ENCODE data around the gene SORCS3. TPM values are rescaled to one million over a fixed set of nuclear protein-coding genes. Genes with fewer than 3 reads are reported as not detected.

The SORCS3 gene
- total and polyA plus RNA-seq, 9 of the 15 experiments (the other 6 are each of a cell fraction or from before 2014, with no cell fraction given) = not detected

- no peaks in the 10 kb centered on the region for H3K79me2 ChIP-seq (ENCODE audit: control insufficient read depth, insufficient read depth, low read length)
- H3K4me2 ChIP-seq (ENCODE audit: insufficient read depth, low read length) = no peak overlapping the region
- no peak overlapping the region for H3K4me3 ChIP-seq
- in situ Hi-C loops (cut with MboI) = no loop called here
- no peak overlapping the region for H3K9ac ChIP-seq (ENCODE audit: insufficient read depth in 1 of 2, low read depth in 2 of 2, low read length in 2 of 2)
- no peak for TF ChIP-seq DMBX1 (CRISPR knock-in tag; IDR thresholded peaks at IDR 0.05; ENCODE audit: borderline replicate concordance)
- no peak for TF ChIP-seq HIVEP1 (CRISPR knock-in tag; IDR thresholded peaks at IDR 0.05)
- no peak for TF ChIP-seq POLR2G (IDR thresholded peaks at IDR 0.05; ENCODE audit: low read depth, low read length)
- no peak for TF ChIP-seq ZNF408 (CRISPR knock-in tag; IDR thresholded peaks at IDR 0.05; ENCODE audit: low read depth)
- no peak for TF ChIP-seq MXI1 (IDR thresholded peaks at IDR 0.05; ENCODE audit: low read depth, low read length)
- no peak for TF ChIP-seq ZNF354B (CRISPR knock-in tag; IDR thresholded peaks at IDR 0.05)
- TF ChIP-seq GATAD2A (IDR thresholded peaks at IDR 0.05) = no peak
- no peak for TF ChIP-seq GTF2A2 (tag; IDR thresholded peaks at IDR 0.05)
- no peak for TF ChIP-seq ZNF277 (CRISPR knock-in tag; IDR thresholded peaks at IDR 0.05; ENCODE audit: borderline replicate concordance)
- no peak for TF ChIP-seq SMAD3 (CRISPR knock-in tag; conservative IDR thresholded peaks at IDR 0.05)
- TF ChIP-seq RBM34 (IDR thresholded peaks at IDR 0.05; ENCODE audit: borderline replicate concordance, insufficient read depth, low read length) = no peak
- TF ChIP-seq HEY1 (CRISPR knock-in tag; IDR thresholded peaks at IDR 0.05; ENCODE audit: borderline replicate concordance) = no peak
- no peak for TF ChIP-seq ZBTB1 (CRISPR knock-in tag; IDR thresholded peaks at IDR 0.05; ENCODE audit: borderline replicate concordance, low read depth)
- no peak for TF ChIP-seq DLX4 (CRISPR knock-in tag; IDR thresholded peaks at IDR 0.05)
- no peak for TF ChIP-seq TBP (optimal IDR thresholded peaks at IDR 0.05; ENCODE audit: low read depth, low read length)
- TF ChIP-seq NRF1 (conservative IDR thresholded peaks at IDR 0.05 in 1 of 2, IDR thresholded peaks at IDR 0.05 in 1 of 2) = no peak
- no peak for TF ChIP-seq YY1 (IDR thresholded peaks at IDR 0.05; ENCODE audit: borderline replicate concordance in 1 of 3, control insufficient read depth in 1 of 3, extremely low read depth in 1 of 3, insufficient read depth in 3 of 3, insufficient read length in 1 of 3, insufficient replicate concordance in 2 of 3, low read depth in 1 of 3, low read length in 2 of 3)
- no peak for TF ChIP-seq SETDB1 (IDR thresholded peaks at IDR 0.05; ENCODE audit: low read length)
- TF ChIP-seq ETV6 (IDR thresholded peaks at IDR 0.05; ENCODE audit: borderline replicate concordance in 1 of 2, low read depth in 2 of 2, low read length in 1 of 2) = no peak
- no peak for TF ChIP-seq ETV6 (CRISPR knock-in tag; IDR thresholded peaks at IDR 0.05; ENCODE audit: borderline replicate concordance)
- no peak for ATAC-seq
- WGBS (ENCODE audit: insufficient coverage, low coverage, missing lambda C conversion rate) = 0% methylated on average over 3 of the region's 3 CpGs
- ChIA-PET CTCF (ENCODE audit: low intra/inter-chr PET ratio) (no interaction called here), POLR2A (no interaction called here)
- no peak overlapping the region for H2AFZ ChIP-seq (ENCODE audit: low read depth, low read length)
- BruUV-seq (replicated peaks) = no TSS peak
- H3K9me1 ChIP-seq (ENCODE audit: control insufficient read depth, insufficient read depth, low read length) = no peaks in the 10 kb centered on the region
- H3K36me3 ChIP-seq (ENCODE audit: control insufficient read depth, insufficient read depth, low read length) = no peaks in the 10 kb centered on the region
- no peaks in the 10 kb centered on the region for H4K20me1 ChIP-seq (replicated peaks; ENCODE audit: control insufficient read depth, insufficient read depth, low read length)
- peaks cover 0 to 6% of the 10 kb centered on the region in 2 experiments; a peak in 1 of 5 replicates for H3K27me3 ChIP-seq (ENCODE audit: control insufficient read depth in 2 of 2, insufficient read depth in 2 of 2, low read length in 2 of 2)
- intact Hi-C loops (cut with micrococcal nuclease) = no loop called here
- H3K4me1 ChIP-seq (replicated peaks in 1 of 2; ENCODE audit: control insufficient read depth in 2 of 2, insufficient read depth in 2 of 2, low read length in 2 of 2) = no peaks in the 10 kb centered on the region
- no peak overlapping the region for H3K27ac ChIP-seq (ENCODE audit: extremely low read depth, low read depth, low read length)
- no peak for FAIRE-seq
- no peak for DNase-seq (ENCODE audit: extremely low read depth in 1 of 4, low spot score in 3 of 4)
- H3K9me3 ChIP-seq (replicated peaks; ENCODE audit: control insufficient read depth, insufficient read depth, low read depth, low read length) = no peaks in the 10 kb centered on the region
Observed at GRCh38 chr10:104591441-104591840, 49.6 kb upstream of the SORCS3 start.

Measured in K562 (cell line).